H9 (cell line): Measurements from ENCODE around the gene BCCIP. TPM values are rescaled to one million over a fixed set of nuclear protein-coding genes. Genes with fewer than 3 reads are reported as not detected.
A peak's percentile ranks its signal among the peaks of the same experiment; 100 is the strongest.

Experiments used
- DNase-seq: peaks from one replicate; pipeline ENCODE4 v3.0.0-alpha.2; 2017
- H2AFZ ChIP-seq: one replicate; pipeline ENCODE4 v1.6.1; 2013; ENCODE audit warnings: mild to moderate bottlenecking, low read length, control low read depth, moderate library complexity
- H2AK5ac ChIP-seq: 2 replicates; pipeline ENCODE4 v1.6.1; 2013; ENCODE audit warnings: low read length, control low read depth, mixed read lengths; ENCODE audit not compliant: insufficient read length
- H2BK120ac ChIP-seq: one replicate; pipeline ENCODE4 v1.6.1; 2013; ENCODE audit warnings: low read depth, mild to moderate bottlenecking, low read length, control low read depth, inconsistent platforms; ENCODE audit not compliant: poor library complexity, severe bottlenecking
- H2BK12ac ChIP-seq: 2 replicates; pipeline ENCODE4 v1.6.1; 2013; ENCODE audit warnings: low read length, control low read depth, mixed read lengths, low read depth; ENCODE audit not compliant: insufficient read length
- H2BK15ac ChIP-seq: 2 replicates; pipeline ENCODE4 v1.6.1; 2013; ENCODE audit warnings: low read depth, low read length, control low read depth
- H2BK20ac ChIP-seq: one replicate; pipeline ENCODE4 v1.6.1; 2013; ENCODE audit warnings: low read depth, mild to moderate bottlenecking, low read length, control low read depth, inconsistent platforms; ENCODE audit not compliant: poor library complexity, severe bottlenecking
- H2BK5ac ChIP-seq: 2 replicates; pipeline ENCODE4 v1.6.1; 2013; ENCODE audit warnings: low read length, control low read depth, mixed read lengths; ENCODE audit not compliant: insufficient read length
- H3K14ac ChIP-seq: 2 replicates; pipeline ENCODE4 v1.6.1; 2013; ENCODE audit warnings: low read length, control low read depth; ENCODE audit not compliant: insufficient read depth
- H3K18ac ChIP-seq: 2 replicates; pipeline ENCODE4 v1.6.1; 2013; ENCODE audit warnings: low read depth, mild to moderate bottlenecking, mixed read lengths, low read length, control low read depth; ENCODE audit not compliant: insufficient read length
- H3K23ac ChIP-seq: 2 replicates; pipeline ENCODE4 v1.6.1; 2013; ENCODE audit warnings: low read length, control low read depth, mixed read lengths, low read depth; ENCODE audit not compliant: insufficient read length
- H3K23me2 ChIP-seq: 2 replicates; pipeline ENCODE4 v1.6.1; 2013; ENCODE audit warnings: low read depth, mild to moderate bottlenecking, mixed read lengths, low read length, control low read depth; ENCODE audit not compliant: insufficient read length, poor library complexity, severe bottlenecking
- H3K27ac ChIP-seq: 2 replicates; pipeline ENCODE4 v1.5.1; 2013; ENCODE audit warnings: low read length, control low read depth, mixed read lengths, low read depth; ENCODE audit not compliant: insufficient read length
- H3K27me3 ChIP-seq: 2 replicates; pipeline ENCODE4 v1.6.1; 2013; ENCODE audit warnings: low read length, control low read depth, inconsistent platforms; ENCODE audit not compliant: insufficient read depth
- H3K4ac ChIP-seq: 2 replicates; pipeline ENCODE4 v1.6.1; 2013; ENCODE audit warnings: low read depth, mild to moderate bottlenecking, control low read depth, inconsistent platforms, low read length, moderate library complexity
- H3K4me1 ChIP-seq: 2 replicates; pipeline ENCODE4 v1.6.1; 2013; ENCODE audit warnings: low read length, control low read depth, inconsistent platforms; ENCODE audit not compliant: insufficient read depth
- H3K4me2 ChIP-seq: 2 replicates; pipeline ENCODE4 v1.6.1; 2013; ENCODE audit warnings: low read length, control low read depth, mixed read lengths; ENCODE audit not compliant: insufficient read length, insufficient read depth
- H3K56ac ChIP-seq: 2 replicates; pipeline ENCODE4 v1.6.1; 2013; ENCODE audit warnings: low read depth, mild to moderate bottlenecking, mixed read lengths, low read length, control low read depth; ENCODE audit not compliant: insufficient read length
- H3K79me1 ChIP-seq: 2 replicates; pipeline ENCODE4 v1.6.1; 2013; ENCODE audit warnings: low read depth, mild to moderate bottlenecking, moderate library complexity, low read length, control low read depth, inconsistent platforms; ENCODE audit not compliant: insufficient read depth, poor library complexity, severe bottlenecking
- H3K79me2 ChIP-seq: 2 replicates; pipeline ENCODE4 v1.6.1; 2013; ENCODE audit warnings: low read length, control low read depth, inconsistent platforms; ENCODE audit not compliant: insufficient read depth
- H3K9ac ChIP-seq: 2 replicates; pipeline ENCODE4 v1.6.1; 2013; ENCODE audit warnings: low read length, control low read depth, mixed read lengths; ENCODE audit not compliant: insufficient read length; ENCODE audit errors: extremely low read depth
- H3K9me3 ChIP-seq: one replicate; pipeline ENCODE4 v1.6.1; 2013; ENCODE audit warnings: low read depth, low read length, inconsistent platforms; ENCODE audit not compliant: control insufficient read depth
- H3T11ph ChIP-seq: one replicate; pipeline ENCODE4 v1.6.1; 2013; ENCODE audit warnings: mild to moderate bottlenecking, low read length, control low read depth, inconsistent platforms
- H4K20me1 ChIP-seq: one replicate; pipeline ENCODE4 v1.6.1; 2013; ENCODE audit not compliant: control insufficient read depth, insufficient read length, insufficient read depth
- H4K5ac ChIP-seq: 2 replicates; pipeline ENCODE4 v1.6.1; 2013; ENCODE audit warnings: low read depth, mild to moderate bottlenecking, mixed read lengths, low read length, control low read depth; ENCODE audit not compliant: insufficient read length
- H4K8ac ChIP-seq: replicated peaks from 2 replicates; pipeline ENCODE4 v1.6.1; 2013; ENCODE audit warnings: low read length, control low read depth, mixed read lengths, low read depth; ENCODE audit not compliant: insufficient read length
- H4K91ac ChIP-seq: 2 replicates; pipeline ENCODE4 v1.6.1; 2013; ENCODE audit warnings: low read depth, mild to moderate bottlenecking, moderate library complexity, mixed read lengths, low read length, control low read depth; ENCODE audit not compliant: insufficient read length
- H3K27ac Mint-ChIP-seq, 3 experiments: 2 replicates in 2 of 3; 3 replicates in 1 of 3; pipeline ENCODE4 v1.8.0; 2020 to 2021; ENCODE audit warnings: mixed read lengths in 3 of 3, mild to moderate bottlenecking in 1 of 3, moderate library complexity in 1 of 3
- H3K27me3 Mint-ChIP-seq: 2 replicates; pipeline ENCODE4 v1.8.0; 2021; ENCODE audit warnings: low read depth, mild to moderate bottlenecking, moderate library complexity, mixed read lengths
- H3K36me3 Mint-ChIP-seq, 3 experiments: 2 replicates in 2 of 3; 3 replicates in 1 of 3; pipeline ENCODE4 v1.8.0; 2020 to 2021; ENCODE audit warnings: low read depth in 3 of 3, mixed read lengths in 3 of 3; ENCODE audit not compliant: insufficient read depth in 1 of 3
- H3K4me1 Mint-ChIP-seq, 2 experiments: 2 replicates each; pipeline ENCODE4 v1.8.0; 2020; ENCODE audit warnings: mixed read lengths in 2 of 2
- H3K4me3 Mint-ChIP-seq, 2 experiments: 2 replicates in 1 of 2; 3 replicates in 1 of 2; pipeline ENCODE4 v1.8.0; 2020 to 2021; ENCODE audit warnings: mild to moderate bottlenecking in 2 of 2, mixed read lengths in 2 of 2, moderate library complexity in 1 of 2
- H3K9me3 Mint-ChIP-seq, 2 experiments: 2 replicates in 1 of 2; 3 replicates in 1 of 2; pipeline ENCODE4 v1.8.0; 2020; ENCODE audit warnings: mild to moderate bottlenecking in 2 of 2, mixed read lengths in 2 of 2, moderate library complexity in 1 of 2
- WGBS: extraction: QIAGEN DNeasy Blood & Tissue Kit; methylation state at CpG from one replicate; pipeline ENCODE4 v1.1.7; 2013; ENCODE audit warnings: missing lambda C conversion rate, low lambda C conversion rate, mixed read lengths; ENCODE audit not compliant: insufficient read length; ENCODE audit errors: extremely low coverage; 5-methylcytosine and 5-hydroxymethylcytosine counted together
- total RNA-seq: library from RNA; stranded (reverse); gene quantifications from 2 replicates; pipeline ENCODE4 v1.2.1, GENCODE V29; 2021
- TF ChIP-seq, protein P1 (sequence below): fragments of 200-600 bp; sonication (generic); conservative IDR thresholded peaks from 3 replicates; pipeline ENCODE4 v1.8.0; 2021; ENCODE audit warnings: antibody characterized with exemption, mild to moderate bottlenecking

Gene BCCIP
- total RNA-seq, 1 experiment from 2014 or later = 119 TPM

DNA sequence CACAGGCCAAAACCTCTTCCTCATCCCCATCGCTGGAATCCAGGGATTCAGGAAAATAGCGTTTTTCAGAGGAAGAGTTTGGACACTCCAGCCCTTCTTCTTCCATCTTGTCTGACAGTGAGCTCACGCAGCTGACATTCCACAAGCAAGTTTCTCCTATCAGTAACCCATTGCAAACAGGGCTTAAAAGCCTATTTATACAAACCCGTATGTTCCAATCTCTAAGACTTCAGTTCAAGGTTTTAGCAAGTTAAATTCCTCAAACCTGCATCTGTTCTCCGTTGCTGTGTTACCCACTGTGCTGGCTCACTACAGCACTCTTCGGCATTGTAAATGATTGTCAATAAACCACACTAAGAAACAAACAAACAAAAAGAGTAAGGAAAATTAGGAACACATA is 57.4 kb downstream of the BCCIP start:
- Histone ChIP-seq H2BK12ac (peak overlapping the region; percentile 4), H3K56ac (no peak overlapping the region), H2AFZ (no peak overlapping the region), H4K91ac (no peak overlapping the region), H4K5ac (no peak overlapping the region), H3K4me1 (peaks cover 7% of the 10 kb centered on the region), H2BK20ac (no peak overlapping the region), H2BK15ac (no peak overlapping the region), H3K79me2 (no peaks in the 10 kb centered on the region), H3K18ac (peak overlapping the region; percentile 34), H3K79me1 (no peaks in the 10 kb centered on the region), H2AK5ac (no peak overlapping the region), H2BK120ac (no peak overlapping the region), H3K27ac (no peak overlapping the region), H3K9me3 (peaks cover 10% of the 10 kb centered on the region), H3K23ac (no peak overlapping the region), H3K4ac (no peak overlapping the region), H4K8ac (no peak overlapping the region), H3K9ac (no peak overlapping the region), H3K23me2 (peaks cover 2% of the 10 kb centered on the region), H4K20me1 (no peaks in the 10 kb centered on the region), H2BK5ac (no peak overlapping the region), H3K27me3 (no peaks in the 10 kb centered on the region), H3K14ac (no peak overlapping the region), H3T11ph (no peak overlapping the region), H3K4me2 (peak overlapping the region; percentile 30)
- H3K27me3 Mint-ChIP-seq = peaks cover 10% of the 10 kb centered on the region
- H3K27ac Mint-ChIP-seq = peak overlapping the region; percentile 79 to 92 (median 83); a peak in 6 of 7 replicates
- H3K4me1 Mint-ChIP-seq = peaks cover 27 to 28% of the 10 kb centered on the region in 2 experiments
- no peak for DNase-seq
- peaks cover 14 to 20% of the 10 kb centered on the region in 2 experiments for H3K9me3 Mint-ChIP-seq
- H3K36me3 Mint-ChIP-seq = peaks cover 33 to 38% (median 35%) of the 10 kb centered on the region in 3 experiments
- H3K4me3 Mint-ChIP-seq = peak overlapping the region; percentile 46 to 67; a peak in 4 of 5 replicates
- TF ChIP-seq, protein P1, sequence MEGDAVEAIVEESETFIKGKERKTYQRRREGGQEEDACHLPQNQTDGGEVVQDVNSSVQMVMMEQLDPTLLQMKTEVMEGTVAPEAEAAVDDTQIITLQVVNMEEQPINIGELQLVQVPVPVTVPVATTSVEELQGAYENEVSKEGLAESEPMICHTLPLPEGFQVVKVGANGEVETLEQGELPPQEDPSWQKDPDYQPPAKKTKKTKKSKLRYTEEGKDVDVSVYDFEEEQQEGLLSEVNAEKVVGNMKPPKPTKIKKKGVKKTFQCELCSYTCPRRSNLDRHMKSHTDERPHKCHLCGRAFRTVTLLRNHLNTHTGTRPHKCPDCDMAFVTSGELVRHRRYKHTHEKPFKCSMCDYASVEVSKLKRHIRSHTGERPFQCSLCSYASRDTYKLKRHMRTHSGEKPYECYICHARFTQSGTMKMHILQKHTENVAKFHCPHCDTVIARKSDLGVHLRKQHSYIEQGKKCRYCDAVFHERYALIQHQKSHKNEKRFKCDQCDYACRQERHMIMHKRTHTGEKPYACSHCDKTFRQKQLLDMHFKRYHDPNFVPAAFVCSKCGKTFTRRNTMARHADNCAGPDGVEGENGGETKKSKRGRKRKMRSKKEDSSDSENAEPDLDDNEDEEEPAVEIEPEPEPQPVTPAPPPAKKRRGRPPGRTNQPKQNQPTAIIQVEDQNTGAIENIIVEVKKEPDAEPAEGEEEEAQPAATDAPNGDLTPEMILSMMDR = no peak
- no CpG with 5 or more reads among the region's 6 CpGs for WGBS
